H1 (cell line): ENCODE results near the gene VSTM2B. TPM values are rescaled to one million over a fixed set of nuclear protein-coding genes. Genes with fewer than 3 reads are reported as not detected.

Source experiments
- CTCF ChIA-PET: fragments of 300-600 bp; sonication (Branson Sonifier 250); formaldehyde crosslinking; loops from one replicate; lab custom pipeline; 2021; ENCODE audit not compliant: partially characterized antibody; lab: Charles Lee
- POLR2A ChIA-PET: fragments of 300-600 bp; sonication (Branson Sonifier 250); formaldehyde crosslinking; loops from one replicate; lab custom pipeline; 2021; ENCODE audit warnings: inconsistent platforms; ENCODE audit not compliant: partially characterized antibody; lab: Charles Lee
- DNase-seq, 2 experiments: peaks; one replicate each; pipeline versions ENCODE4 v3.0.0 to v3.0.0-alpha.2; 2010 to 2022; ENCODE audit warnings: low spot score in 2 of 2, low read depth in 1 of 2, mixed read lengths in 1 of 2
- FAIRE-seq: peaks from 2 replicates; lab custom pipeline; 2011; peaks lifted over from hg19 to GRCh38; lab: Jason Lieb, UNC
- H2AFZ ChIP-seq: 2 replicates; pipeline ENCODE4 v1.8.1; 2012; ENCODE audit warnings: low read length, inconsistent platforms
- H2AK5ac ChIP-seq: 2 replicates; pipeline ENCODE4 v1.6.1; 2013; ENCODE audit warnings: low read depth, low read length
- H2BK120ac ChIP-seq: replicated peaks from 2 replicates; pipeline ENCODE3; 2013; ENCODE audit warnings: low read depth, low read length, inconsistent platforms
- H2BK12ac ChIP-seq: 2 replicates; pipeline ENCODE4 v1.6.1; 2013; ENCODE audit warnings: low read depth, low read length
- H2BK15ac ChIP-seq: 2 replicates; pipeline ENCODE4 v1.6.1; 2013; ENCODE audit warnings: low read length
- H2BK20ac ChIP-seq: 2 replicates; pipeline ENCODE4 v1.6.1; 2013; ENCODE audit warnings: low read length
- H2BK5ac ChIP-seq: 2 replicates; pipeline ENCODE4 v1.6.1; 2013; ENCODE audit warnings: low read depth, low read length
- H3K14ac ChIP-seq: 2 replicates; pipeline ENCODE4 v1.6.1; 2013; ENCODE audit warnings: inconsistent platforms; ENCODE audit not compliant: insufficient read length
- H3K18ac ChIP-seq: 2 replicates; pipeline ENCODE4 v1.6.1; 2013; ENCODE audit warnings: low read length; ENCODE audit errors: extremely low read depth
- H3K23ac ChIP-seq: 2 replicates; pipeline ENCODE4 v1.6.1; 2013; ENCODE audit warnings: inconsistent platforms; ENCODE audit not compliant: insufficient read length
- H3K23me2 ChIP-seq: 2 replicates; pipeline ENCODE4 v1.6.1; 2013; ENCODE audit warnings: low read depth, low read length
- H3K27ac ChIP-seq: 2 replicates; pipeline ENCODE4 v1.6.1; 2011; ENCODE audit warnings: low read depth, low read length, inconsistent platforms
- H3K27me3 ChIP-seq, 4 experiments: replicated peaks in 1 of 4; 1 replicate in 1 of 4; 2 replicates in 3 of 4; pipeline versions ENCODE4 v1.6.1 to v1.8.1; 2011 to 2013; ENCODE audit warnings: low read length in 3 of 4, mild to moderate bottlenecking in 3 of 4, inconsistent platforms in 2 of 4, mixed read lengths in 2 of 4, moderate library complexity in 1 of 4; ENCODE audit not compliant: control insufficient read depth in 3 of 4, insufficient read depth in 3 of 4; ENCODE audit errors: extremely low read depth in 1 of 4
- H3K36me3 ChIP-seq, 4 experiments: 2 replicates each; pipeline versions ENCODE4 v1.6.1 to v1.8.1; 2011 to 2013; ENCODE audit warnings: mild to moderate bottlenecking in 4 of 4, low read length in 3 of 4, moderate library complexity in 2 of 4, control low read depth in 1 of 4, inconsistent platforms in 1 of 4; ENCODE audit not compliant: insufficient read depth in 4 of 4, control insufficient read depth in 2 of 4
- H3K4ac ChIP-seq: replicated peaks from 2 replicates; pipeline ENCODE3; 2013; ENCODE audit warnings: low read length, low read depth, mixed read lengths, inconsistent platforms; ENCODE audit not compliant: insufficient read length
- H3K4me1 ChIP-seq, 4 experiments: replicated peaks in 1 of 4; 1 replicate in 1 of 4; 2 replicates in 3 of 4; pipeline versions ENCODE4 v1.6.1 to v1.8.1; 2011 to 2013; ENCODE audit warnings: low read length in 3 of 4, inconsistent platforms in 2 of 4, mixed read lengths in 1 of 4; ENCODE audit not compliant: insufficient read depth in 4 of 4, control insufficient read depth in 3 of 4
- H3K4me2 ChIP-seq, 2 experiments: 2 replicates each; pipeline versions ENCODE4 v1.6.1 to v1.8.1; 2011 to 2013; ENCODE audit warnings: low read depth in 2 of 2, low read length in 2 of 2, control low read depth in 1 of 2, inconsistent platforms in 1 of 2, mild to moderate bottlenecking in 1 of 2; ENCODE audit not compliant: insufficient read depth in 1 of 2
- H3K4me3 ChIP-seq, 4 experiments: fragments of 200-600, 300-600 bp in 1 of 4; sonication (generic), shearing (Covaris generic), sonication (Bioruptor Twin) in 1 of 4; 2 replicates each; pipeline versions ENCODE4 v1.5.1 to v1.8.1; 2011 to 2016; ENCODE audit warnings: low read length in 4 of 4, low read depth in 3 of 4, control low read depth in 2 of 4, inconsistent platforms in 2 of 4, mild to moderate bottlenecking in 2 of 4, mixed read lengths in 1 of 4, moderate library complexity in 1 of 4; ENCODE audit not compliant: insufficient read depth in 2 of 4; ENCODE audit errors: extremely low read depth in 1 of 4
- H3K56ac ChIP-seq: replicated peaks from 2 replicates; pipeline ENCODE3; 2013; ENCODE audit warnings: low read depth, mild to moderate bottlenecking, mixed read lengths, low read length, inconsistent platforms; ENCODE audit not compliant: insufficient read length
- H3K79me1 ChIP-seq: 2 replicates; pipeline ENCODE4 v1.6.1; 2013; ENCODE audit warnings: low read depth, low read length, control low read depth
- H3K79me2 ChIP-seq, 2 experiments: 2 replicates each; pipeline versions ENCODE4 v1.6.1 to v1.8.1; 2012 to 2013; ENCODE audit warnings: low read length in 2 of 2, mild to moderate bottlenecking in 2 of 2, inconsistent platforms in 1 of 2; ENCODE audit not compliant: insufficient read depth in 2 of 2, control insufficient read depth in 1 of 2
- H3K9ac ChIP-seq, 4 experiments: replicated peaks in 1 of 4; 1 replicate in 1 of 4; 2 replicates in 3 of 4; pipeline versions ENCODE4 v1.6.1 to v1.8.1; 2011 to 2013; ENCODE audit warnings: low read depth in 3 of 4, low read length in 3 of 4, control low read depth in 2 of 4, mild to moderate bottlenecking in 2 of 4, moderate library complexity in 2 of 4, inconsistent platforms in 1 of 4; ENCODE audit errors: extremely low read depth in 1 of 4
- H3K9me3 ChIP-seq, 2 experiments: 2 replicates each; pipeline versions ENCODE4 v1.6.1 to v1.8.1; 2012 to 2013; ENCODE audit warnings: mild to moderate bottlenecking in 2 of 2, moderate library complexity in 2 of 2, control low read depth in 1 of 2, inconsistent platforms in 1 of 2, low read depth in 1 of 2, low read length in 1 of 2, mixed read lengths in 1 of 2; ENCODE audit not compliant: insufficient read depth in 2 of 2
- H4K20me1 ChIP-seq, 2 experiments: replicated peaks in 1 of 2; 2 replicates each; pipeline versions ENCODE3 to v1.8.1; 2011 to 2013; ENCODE audit warnings: inconsistent platforms in 2 of 2, low read length in 2 of 2, mild to moderate bottlenecking in 1 of 2; ENCODE audit not compliant: insufficient read depth in 2 of 2, control insufficient read depth in 1 of 2
- H4K5ac ChIP-seq: 2 replicates; pipeline ENCODE4 v1.6.1; 2013; ENCODE audit warnings: low read length, low read depth, mixed read lengths, inconsistent platforms; ENCODE audit not compliant: insufficient read length
- H4K8ac ChIP-seq: 2 replicates; pipeline ENCODE4 v1.8.0; 2013; ENCODE audit warnings: mild to moderate bottlenecking, moderate library complexity, low read length, inconsistent platforms; ENCODE audit not compliant: insufficient read depth; ENCODE audit errors: extremely low read depth
- H4K91ac ChIP-seq: replicated peaks from 2 replicates; pipeline ENCODE3; 2013; ENCODE audit warnings: low read length, mixed read lengths, inconsistent platforms; ENCODE audit not compliant: insufficient read length
- ATF3 ChIP-seq: IDR thresholded peaks from 2 replicates; pipeline ENCODE4 v1.6.1; 2011; ENCODE audit warnings: low read depth, mild to moderate bottlenecking, low read length; ENCODE audit not compliant: insufficient read depth
- CTCF ChIP-seq, 3 experiments: IDR thresholded peaks; 1 replicate in 2 of 3; 2 replicates in 1 of 3; pipeline versions ENCODE4 v1.5.1 to v1.6.1; 2011; ENCODE audit warnings: low read length in 3 of 3, mild to moderate bottlenecking in 3 of 3, inconsistent platforms in 2 of 3, low read depth in 1 of 3, moderate library complexity in 1 of 3; ENCODE audit not compliant: insufficient read depth in 1 of 3; ENCODE audit errors: control extremely low read depth in 1 of 3
- NANOG ChIP-seq: IDR thresholded peaks from 2 replicates; pipeline ENCODE4 v1.6.1; 2011; ENCODE audit warnings: low read length, low read depth, mild to moderate bottlenecking, inconsistent platforms; ENCODE audit not compliant: insufficient read depth, poor library complexity, severe bottlenecking
- WGBS, 2 experiments: shearing (Covaris generic) in 1 of 2; methylation state at CpG; one replicate each; pipeline versions ENCODE4 v1.1.6 to v1.1.7; 2013 to 2015; ENCODE audit warnings: low lambda C conversion rate in 2 of 2, mixed read lengths in 2 of 2, inconsistent platforms in 1 of 2, low coverage in 1 of 2, missing lambda C conversion rate in 1 of 2; ENCODE audit not compliant: insufficient replicate concordance in 2 of 2, insufficient coverage in 1 of 2, insufficient read length in 1 of 2; ENCODE audit errors: extremely low coverage in 1 of 2, missing lambda C conversion rate in 1 of 2; 5-methylcytosine and 5-hydroxymethylcytosine counted together
- polyA plus RNA-seq, 7 experiments: library from polyadenylated mRNA; depleted of rRNA in 3 of 7; stranded (reverse) in 5 of 7; unstranded in 2 of 7; fragments of >200 nt in 5 of 7; fragments of 200-250 nt in 2 of 7; gene quantifications; 1 replicate in 5 of 7; 2 replicates in 1 of 7; 4 replicates in 1 of 7; pipeline versions ENCODE4 v1.2.1 to v1.2.3, GENCODE V29; 2011 to 2013; ENCODE audit warnings: missing spikeins in 2 of 7, mixed read lengths in 2 of 7
- total RNA-seq: library from RNA; stranded (reverse); fragmentation: NEBNext Ultra II Directional; extraction: Animal tissue kit (Norgen Biotek cat#: 25700); gene quantifications from 2 replicates; pipeline ENCODE4 v1.2.1, GENCODE V29; 2021

VSTM2B gene
- total and polyA plus RNA-seq, 2 of the 8 experiments (the other 6 are each of a cell fraction or from before 2014, with no cell fraction given) = 0.82 to 1.5 TPM

GRCh38 chr19:29531458-29532025 is 5.7 kb downstream of the VSTM2B start:
- H3K14ac ChIP-seq = no peak overlapping the region
- H3K4me1 ChIP-seq = peaks cover 0 to 35% (median 11%) of the 10 kb centered on the region in 4 experiments; a peak in 5 of 7 replicates
- H3K4ac ChIP-seq = no peak overlapping the region
- H4K8ac ChIP-seq = no peak overlapping the region
- no peak overlapping the region for H4K91ac ChIP-seq
- peaks cover 3 to 11% of the 10 kb centered on the region in 2 experiments for H4K20me1 ChIP-seq
- H2AK5ac ChIP-seq = no peak overlapping the region
- POLR2A ChIA-PET = no interaction called here
- whole genome bisulfite sequencing, 2 experiments = 73% methylated on average over 7 of the region's 7 CpGs; no CpG with 5 or more reads in 1 of the 2 experiments
- no peak overlapping the region for H2BK20ac ChIP-seq
- H2AFZ ChIP-seq = no peak overlapping the region
- no peak overlapping the region for H2BK120ac ChIP-seq
- no peak overlapping the region for H3K9ac ChIP-seq
- H3K23ac ChIP-seq = no peak overlapping the region
- H3K79me1 ChIP-seq = no peaks in the 10 kb centered on the region
- FAIRE-seq = no peak
- H3K36me3 ChIP-seq = no peaks in the 10 kb centered on the region
- H3K79me2 ChIP-seq = no peaks in the 10 kb centered on the region
- no peak overlapping the region for H3K56ac ChIP-seq
- no peak for DNase-seq
- no peak overlapping the region for H3K18ac ChIP-seq
- H3K4me2 ChIP-seq = no peak overlapping the region; a peak in 1 of 4 replicates
- H2BK5ac ChIP-seq = no peak overlapping the region
- no peak overlapping the region for H4K5ac ChIP-seq
- peaks cover 27% of the 10 kb centered on the region; the same call in 1 of the 2 replicates for H3K23me2 ChIP-seq
- peaks cover 36 to 55% (median 51%) of the 10 kb centered on the region in 4 experiments for H3K27me3 ChIP-seq
- TF ChIP-seq ATF3 (no peak), NANOG (no peak), CTCF (IDR thresholded peaks at IDR 0.05; ENCODE audit: control extremely low read depth in 1 of 3, insufficient read depth in 1 of 3, low read depth in 1 of 3, low read length in 3 of 3) (no peak)
- TF ChIP-seq, all 59 proteins: peak for 0
- Histone ChIP-seq H2BK12ac (0 out of 2 replicates have a peak overlapping the region, but pooled peaks have one; percentile 68), H2BK15ac (peak overlapping the region; percentile 81; the same call in 1 of the 2 replicates), H3K27ac (no peak overlapping the region), H3K4me3 (no peak overlapping the region), H3K9me3 (no peaks in the 10 kb centered on the region; a peak in 1 of 4 replicates)
- CTCF ChIA-PET = interaction anchor here (1.4 to 5.6 kb wide), 7 partner anchors 8 to 246 kb away, joined by 3 to 42 read pairs (median 5); no protein-coding TSS in a partner anchor
